HG02763 (cell line): ENCODE measurements around the gene MIS18A.
A peak's percentile ranks its signal among the peaks of the same experiment; 100 is the strongest.
"Not testable (repeated sequence)": the region's sequence is repeated elsewhere in the genome, so short reads cannot be mapped to it uniquely, and the experiment has no call there.

Experiments used
- ATAC-seq: cut with Tn5 transposase; IDR thresholded peaks from one replicate; pipeline ENCODE4 v1.9.1; 2021; ENCODE audit warnings: mild to moderate bottlenecking, moderate library complexity; ENCODE audit not compliant: unreplicated experiment

The MIS18A gene, protein sequence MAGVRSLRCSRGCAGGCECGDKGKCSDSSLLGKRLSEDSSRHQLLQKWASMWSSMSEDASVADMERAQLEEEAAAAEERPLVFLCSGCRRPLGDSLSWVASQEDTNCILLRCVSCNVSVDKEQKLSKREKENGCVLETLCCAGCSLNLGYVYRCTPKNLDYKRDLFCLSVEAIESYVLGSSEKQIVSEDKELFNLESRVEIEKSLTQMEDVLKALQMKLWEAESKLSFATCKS

DNA sequence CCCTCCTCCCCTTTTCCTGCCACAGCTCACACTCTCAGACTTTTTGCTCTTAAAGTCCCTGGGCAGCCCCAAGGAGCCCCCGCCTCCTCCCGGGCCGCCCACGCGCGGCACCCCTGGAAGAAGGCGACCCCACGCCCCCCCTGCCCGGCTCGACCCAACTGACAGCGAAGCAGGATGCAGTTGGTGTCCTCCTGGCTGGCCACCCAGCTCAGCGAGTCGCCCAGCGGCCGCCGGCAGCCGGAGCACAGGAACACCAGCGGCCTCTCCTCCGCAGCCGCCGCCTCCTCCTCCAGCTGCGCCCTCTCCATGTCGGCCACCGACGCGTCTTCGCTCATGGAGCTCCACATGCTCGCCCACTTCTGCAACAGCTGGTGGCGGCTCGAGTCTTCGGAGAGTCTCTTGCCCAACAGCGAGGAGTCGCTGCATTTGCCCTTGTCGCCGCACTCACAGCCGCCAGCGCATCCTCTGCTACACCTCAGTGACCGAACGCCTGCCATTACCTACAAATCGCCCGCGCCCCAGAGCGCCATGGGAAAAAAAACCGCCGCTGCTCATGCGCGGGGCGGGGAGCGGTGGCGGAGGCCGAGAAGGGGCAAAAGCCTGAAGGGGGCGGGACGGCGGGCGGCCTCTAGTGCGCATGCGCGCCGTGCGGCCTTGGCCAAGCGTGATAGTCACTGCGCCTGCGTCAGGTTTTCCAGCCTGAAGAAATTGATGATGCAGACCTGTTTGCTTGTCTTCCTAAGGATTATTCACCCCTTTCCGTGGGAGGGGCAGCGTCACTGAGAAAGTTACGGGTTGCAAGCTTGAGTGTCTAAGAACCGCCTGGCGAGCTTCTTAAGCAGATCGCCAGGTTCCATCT lies at the start of gene MIS18A:
Gene MIS18A, minus strand, starts transcription at position 532 of the 859 bp plus-strand sequence. Its CDS starts 35 bp downstream, at position 497.
- peak; percentile 96 for ATAC-seq

DNA sequence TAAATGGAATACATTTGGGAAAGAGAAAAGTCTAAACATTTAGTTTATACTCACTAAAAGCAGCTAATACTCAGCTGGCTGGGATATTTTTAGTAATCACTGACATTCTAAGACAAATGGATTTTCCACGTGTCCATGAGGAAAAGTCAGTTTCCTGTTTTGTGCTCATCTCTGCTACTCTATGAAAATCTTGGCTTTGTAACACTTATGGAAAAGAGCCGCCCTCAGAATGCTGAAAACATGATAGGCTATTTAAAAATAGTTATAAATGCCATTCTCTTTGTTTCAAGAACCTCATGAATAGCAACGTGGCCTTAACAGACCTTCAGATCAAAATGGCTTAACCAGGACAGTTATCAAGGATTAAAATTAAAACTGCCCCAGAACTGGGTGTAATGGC lies 49.7 kb upstream of the MIS18A start:
- ATAC-seq, result no peak

DNA sequence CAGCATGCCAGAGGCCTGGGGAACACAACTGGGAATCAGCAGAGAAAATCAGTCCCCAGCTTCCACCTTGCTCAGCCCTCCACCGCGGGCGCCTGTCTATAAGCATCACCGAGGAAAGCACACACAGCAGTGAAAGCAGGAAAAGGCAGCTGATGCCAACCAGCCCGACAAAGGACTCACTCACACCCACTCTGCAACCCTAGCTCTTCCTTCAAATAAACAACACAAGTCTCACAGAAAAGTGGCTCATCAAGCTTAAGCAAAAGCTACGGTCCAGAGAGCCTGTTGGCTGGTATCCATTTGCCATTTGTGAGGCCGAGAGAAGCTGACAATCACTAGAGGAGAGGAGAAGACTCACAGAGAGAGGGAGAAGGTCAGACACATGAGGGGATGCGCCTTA lies 46.9 kb upstream of the MIS18A start:
- no peak for ATAC-seq

DNA sequence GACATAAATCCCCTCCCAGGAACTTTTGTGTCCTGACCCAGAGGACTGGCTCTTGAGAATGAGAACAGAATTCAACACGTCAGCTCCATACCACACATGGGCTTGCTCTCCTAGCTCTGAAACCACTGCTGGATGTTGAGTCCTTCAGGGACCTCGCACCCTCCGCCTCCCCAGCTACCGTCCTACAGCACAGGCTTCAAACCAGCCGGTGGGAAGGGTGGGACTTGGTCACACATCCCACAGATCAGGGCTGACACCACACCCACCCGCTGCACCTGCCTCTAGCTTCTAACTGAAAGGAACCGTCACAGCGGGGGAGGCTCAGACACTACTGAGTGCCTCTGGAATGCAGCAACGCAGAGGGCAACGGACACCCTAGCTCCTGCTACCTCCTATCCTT lies 43.8 kb upstream of the MIS18A start:
- ATAC-seq, result no peak

DNA sequence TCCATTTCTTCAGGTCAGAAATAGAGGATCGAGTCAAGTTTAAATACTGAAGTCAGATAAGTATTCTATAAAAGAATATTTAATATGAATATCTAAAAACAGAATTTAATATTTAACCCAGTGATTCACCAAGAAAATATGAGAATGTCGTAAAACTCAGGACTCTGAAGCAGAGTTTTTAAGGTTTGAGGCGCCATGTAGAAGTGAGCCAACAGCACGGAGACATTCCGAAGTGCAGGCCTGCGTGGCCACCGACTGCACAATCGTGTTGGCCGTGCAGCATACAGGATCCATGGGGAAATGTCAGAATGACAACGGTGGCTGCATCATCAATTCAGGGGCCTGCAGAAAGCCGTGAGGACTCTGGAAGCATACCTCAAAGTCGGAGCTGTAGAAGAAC lies 43.3 kb upstream of the MIS18A start:
- no peak for ATAC-seq

DNA sequence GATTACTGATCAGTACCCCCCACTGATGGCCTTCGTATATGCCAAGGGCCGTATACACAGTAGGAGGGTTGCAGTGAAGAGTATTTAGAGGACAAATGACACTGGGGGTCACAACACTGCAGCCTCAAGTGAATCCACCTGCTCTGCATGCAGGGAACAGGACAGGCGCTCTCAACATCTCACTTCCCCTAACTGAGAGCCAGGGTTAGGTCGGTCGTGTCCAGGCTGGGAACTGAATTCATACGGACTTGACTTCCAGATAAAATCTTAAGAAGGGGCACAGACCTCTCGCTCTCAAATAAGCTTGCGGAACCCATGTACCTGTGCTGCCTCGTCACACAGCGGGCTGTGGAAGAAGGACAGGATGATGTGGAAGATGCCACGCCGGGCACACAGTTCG lies 42.6 kb upstream of the MIS18A start:
- no peak for ATAC-seq

DNA sequence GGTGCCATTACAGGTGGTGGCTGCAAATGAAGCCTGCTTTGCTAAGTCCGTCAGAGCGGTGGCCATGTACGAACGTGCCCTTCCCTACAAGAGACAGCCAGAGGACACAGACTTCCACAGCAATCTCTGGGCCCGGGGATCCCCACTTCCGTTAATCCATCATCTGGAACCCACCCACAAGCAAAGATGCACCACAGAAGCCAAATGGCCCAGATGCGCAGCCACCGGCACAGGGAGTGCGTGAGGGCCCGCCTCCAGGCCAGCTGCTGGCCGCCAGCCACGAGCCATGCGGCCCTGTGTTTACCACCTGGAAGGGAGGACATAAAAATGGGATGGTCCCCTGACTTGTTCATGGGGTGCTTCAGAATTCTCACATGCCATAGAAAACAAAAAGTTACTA lies 41.9 kb upstream of the MIS18A start:
- no peak for ATAC-seq

DNA sequence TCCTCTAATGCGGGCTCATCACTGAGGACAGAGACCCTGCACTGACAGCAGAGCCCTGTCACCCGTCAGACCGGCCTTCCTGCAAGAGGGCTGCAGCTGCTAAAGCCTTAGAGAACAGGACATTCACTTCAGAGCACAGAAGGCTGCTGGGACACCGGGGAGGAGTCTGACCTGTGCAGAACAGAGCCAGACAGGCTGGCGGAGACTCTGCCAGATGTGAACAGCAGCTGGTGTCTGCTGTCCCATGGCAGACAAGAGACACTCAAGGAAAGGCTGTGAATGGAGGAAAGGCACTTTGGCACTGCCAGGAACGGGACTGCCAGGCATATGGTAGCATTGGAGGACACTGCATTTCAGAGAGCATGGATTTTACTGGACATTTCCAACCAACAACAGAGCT lies 41.2 kb upstream of the MIS18A start:
- ATAC-seq, result no peak

DNA sequence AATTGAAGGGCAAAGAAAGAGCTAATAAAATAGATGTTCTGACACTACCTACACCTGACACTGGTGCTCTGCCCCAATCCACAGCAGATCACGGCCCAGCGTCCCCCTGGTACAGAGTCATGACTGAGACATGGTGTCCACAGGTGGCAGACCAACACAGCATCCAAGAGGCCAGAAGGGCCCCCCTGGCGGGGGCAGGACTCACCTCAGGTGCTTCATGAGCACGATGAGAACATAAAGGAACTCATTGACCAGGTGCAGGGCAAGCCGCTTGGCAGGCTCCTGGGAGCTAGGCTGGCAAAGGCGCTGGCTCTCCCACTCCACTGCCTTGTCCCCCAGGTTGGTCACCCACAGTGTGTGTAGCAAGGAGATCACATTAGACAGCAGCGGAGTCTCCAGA lies 40.2 kb upstream of the MIS18A start:
- ATAC-seq, result no peak

DNA sequence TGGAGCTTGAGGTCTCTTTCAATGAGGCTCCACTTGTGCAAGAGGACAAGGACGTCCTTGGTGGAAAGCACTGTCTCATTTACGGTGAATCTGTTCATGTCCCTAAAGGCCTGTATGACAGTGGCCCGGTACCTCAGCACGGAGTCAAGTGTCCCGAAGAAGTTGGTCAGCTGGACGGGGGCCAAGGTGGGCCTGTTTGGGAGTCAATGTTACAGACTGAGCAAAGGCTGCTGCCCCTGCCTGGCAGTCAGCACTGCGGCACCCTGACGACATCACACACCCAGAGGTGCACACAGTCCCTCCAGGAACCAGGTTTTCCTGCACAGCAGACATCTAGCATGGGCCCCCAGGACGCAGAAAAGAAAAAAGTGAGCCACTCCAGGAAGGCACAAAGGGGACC lies 38.9 kb upstream of the MIS18A start:
- no peak for ATAC-seq

DNA sequence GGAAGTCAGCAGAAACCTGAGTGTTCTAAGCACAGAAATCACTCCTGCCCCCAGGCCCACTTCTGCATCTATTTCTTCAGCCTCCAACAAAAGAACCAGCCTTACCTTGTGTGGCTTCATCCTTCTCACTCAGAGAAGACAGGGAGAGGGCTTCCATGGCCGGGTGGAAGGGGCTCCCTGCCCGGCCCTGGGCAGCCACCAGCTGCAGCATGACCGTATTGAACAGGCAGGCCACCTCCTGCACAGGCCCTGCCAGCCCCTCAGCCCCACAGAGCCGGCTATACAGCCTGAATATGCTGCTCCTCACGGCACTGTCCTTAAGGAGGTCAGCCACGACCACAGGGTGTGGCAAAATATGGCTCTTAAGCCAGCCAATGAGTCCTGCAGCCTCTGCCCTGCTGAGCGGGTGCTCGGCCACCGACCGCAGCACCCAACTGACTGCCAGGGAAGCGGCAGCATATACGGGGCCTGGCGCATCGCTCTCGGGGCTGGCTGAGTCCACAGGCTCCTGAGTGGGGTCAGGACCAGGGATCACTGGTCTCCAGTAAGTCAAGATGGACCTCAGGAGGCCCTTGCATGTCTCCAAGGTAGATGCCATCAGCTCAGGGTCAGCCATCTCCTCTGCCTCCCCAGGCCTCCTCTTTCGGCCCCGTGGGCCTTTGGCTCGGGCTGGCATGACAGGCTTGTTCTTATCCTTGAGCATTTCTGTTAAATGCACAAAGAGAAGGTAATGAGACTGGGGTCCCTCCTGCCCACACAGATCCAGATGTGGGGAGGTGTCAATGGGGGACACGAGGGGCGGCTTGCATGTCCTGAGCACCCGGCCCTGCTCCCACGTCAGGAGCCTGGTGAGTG lies 37.7 kb upstream of the MIS18A start:
- no peak for ATAC-seq

DNA sequence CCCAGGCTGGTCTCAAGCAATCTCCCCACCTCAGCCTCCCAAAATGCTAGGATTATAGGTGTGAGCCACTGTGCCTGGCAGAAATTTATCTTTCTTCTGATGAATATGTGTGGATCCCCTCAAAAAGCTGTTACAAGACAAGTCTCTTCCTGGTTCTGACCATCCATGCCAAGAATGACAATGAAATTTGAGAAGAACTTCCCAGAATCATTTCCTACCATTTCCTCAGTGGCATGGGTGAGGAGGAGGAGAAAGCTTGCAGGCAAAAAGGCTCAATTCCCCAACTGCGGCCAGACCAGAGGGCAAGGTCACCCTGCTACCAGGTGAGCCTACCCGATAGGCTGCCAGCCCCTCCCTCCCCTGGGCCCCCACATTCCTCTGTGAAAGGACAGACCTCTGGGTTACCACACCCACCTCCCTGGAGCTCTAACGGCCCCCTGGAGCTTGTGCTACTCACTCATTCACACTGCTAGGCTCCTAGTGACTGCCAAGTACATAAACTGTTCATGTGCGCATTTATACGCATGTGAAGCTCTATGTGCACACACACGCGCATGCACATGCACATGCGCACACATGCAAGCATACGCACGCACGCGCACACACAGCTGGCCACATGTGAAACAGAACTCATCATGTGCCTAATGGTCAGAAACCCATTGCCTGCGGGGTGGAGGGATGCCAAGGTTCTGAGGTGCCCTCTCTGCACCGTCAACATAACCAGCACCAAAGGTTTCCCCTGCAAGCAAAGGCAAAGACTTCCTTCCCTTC lies 36.8 kb upstream of the MIS18A start:
- no peak for ATAC-seq

DNA sequence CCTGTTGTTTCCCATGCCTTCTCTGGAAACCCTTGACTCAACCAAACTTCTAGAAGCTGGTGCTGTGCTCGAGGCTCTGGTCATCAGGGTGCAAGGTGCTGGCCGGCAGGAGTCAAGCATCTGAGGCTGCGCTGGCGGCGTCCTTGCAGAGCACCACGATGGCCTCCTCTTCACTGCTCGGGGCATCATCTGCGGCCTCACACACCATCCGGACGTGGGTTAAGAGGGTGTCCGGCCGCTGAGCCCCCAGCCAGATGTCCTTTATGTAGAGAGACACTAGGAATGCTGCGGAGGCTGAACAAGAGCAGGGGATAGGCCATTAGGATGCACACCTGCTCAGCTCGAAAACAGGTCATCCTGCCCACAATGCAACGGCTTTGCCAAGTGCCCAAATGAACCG lies 36.0 kb upstream of the MIS18A start:
- no peak for ATAC-seq

DNA sequence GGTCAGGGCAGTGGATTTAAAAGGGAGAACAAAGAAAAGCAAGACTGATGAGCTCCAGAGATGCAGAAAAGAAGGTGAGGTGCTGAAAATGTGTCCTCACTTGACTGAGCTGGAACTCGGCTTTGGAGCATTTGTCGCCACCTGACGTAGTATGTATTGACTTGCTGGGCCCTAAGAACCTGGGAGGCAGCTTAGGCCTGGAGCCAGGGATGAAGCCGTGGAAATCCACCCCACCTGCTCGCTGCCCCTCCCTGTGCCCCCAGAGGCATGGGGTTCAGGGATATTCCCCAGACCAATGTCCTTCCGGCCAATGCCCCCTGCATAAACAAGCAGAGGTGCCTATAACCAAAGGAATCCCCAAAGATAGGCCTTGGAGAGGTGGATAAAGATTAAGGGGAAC lies 34.1 kb upstream of the MIS18A start:
- no peak for ATAC-seq

DNA sequence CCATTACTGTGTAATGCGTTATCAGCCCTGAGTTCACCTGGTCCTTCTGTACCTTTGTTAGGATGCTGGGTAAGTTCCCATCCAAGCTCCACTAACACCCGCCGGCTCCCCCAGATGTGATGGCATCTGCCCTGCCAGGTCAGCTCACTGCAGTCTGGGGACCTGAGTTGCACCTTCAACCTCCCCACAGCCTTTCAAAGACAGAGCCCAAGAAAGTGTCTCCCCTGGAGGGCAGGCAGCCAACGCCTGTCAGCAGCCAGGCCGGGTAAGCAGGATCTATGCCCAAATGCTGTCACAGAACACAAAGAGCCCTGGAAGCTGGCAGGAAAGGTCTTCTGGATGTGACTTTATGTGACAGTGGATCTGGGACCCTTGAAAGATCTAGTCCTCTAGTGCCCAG lies 33.5 kb upstream of the MIS18A start:
- no peak for ATAC-seq

DNA sequence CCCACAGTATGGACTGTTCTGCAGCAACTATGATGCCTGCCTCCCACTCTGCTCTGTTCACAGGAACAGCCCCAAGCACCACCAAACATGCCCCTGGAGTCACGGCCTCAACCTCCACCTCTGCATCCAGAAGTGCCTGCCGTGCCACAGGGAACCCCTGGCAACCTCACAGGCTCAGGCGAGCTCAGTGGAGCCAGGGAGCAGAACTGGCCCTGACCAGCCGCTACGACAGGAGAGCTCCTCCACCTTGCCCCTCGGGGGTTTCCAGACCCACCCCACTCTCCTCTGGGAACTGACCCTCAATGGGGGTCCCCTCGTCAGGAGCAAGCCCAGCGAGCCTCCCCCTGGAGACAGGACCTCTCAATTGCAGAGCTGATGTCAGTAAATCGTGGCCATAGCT lies 32.8 kb upstream of the MIS18A start:
- ATAC-seq, result no peak

DNA sequence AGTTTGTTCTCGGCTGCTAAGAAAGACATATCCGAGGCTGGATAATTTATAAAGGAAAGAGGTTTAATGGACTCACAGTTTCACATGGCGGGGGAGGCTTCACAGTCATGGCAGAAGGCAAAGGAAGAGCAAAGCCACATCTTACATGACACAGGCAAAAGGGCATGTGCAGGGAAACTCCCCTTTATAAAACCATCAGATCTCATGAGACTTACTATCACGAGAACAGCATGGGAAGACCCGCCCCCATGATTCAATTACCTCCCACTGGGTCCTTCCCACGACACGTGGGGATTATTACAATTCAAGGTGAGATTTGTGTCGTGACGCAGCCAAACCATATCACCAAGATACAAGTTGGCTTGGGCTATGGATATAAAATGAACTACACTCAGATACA lies 32.1 kb upstream of the MIS18A start:
- ATAC-seq, result not testable (repeated sequence)

DNA sequence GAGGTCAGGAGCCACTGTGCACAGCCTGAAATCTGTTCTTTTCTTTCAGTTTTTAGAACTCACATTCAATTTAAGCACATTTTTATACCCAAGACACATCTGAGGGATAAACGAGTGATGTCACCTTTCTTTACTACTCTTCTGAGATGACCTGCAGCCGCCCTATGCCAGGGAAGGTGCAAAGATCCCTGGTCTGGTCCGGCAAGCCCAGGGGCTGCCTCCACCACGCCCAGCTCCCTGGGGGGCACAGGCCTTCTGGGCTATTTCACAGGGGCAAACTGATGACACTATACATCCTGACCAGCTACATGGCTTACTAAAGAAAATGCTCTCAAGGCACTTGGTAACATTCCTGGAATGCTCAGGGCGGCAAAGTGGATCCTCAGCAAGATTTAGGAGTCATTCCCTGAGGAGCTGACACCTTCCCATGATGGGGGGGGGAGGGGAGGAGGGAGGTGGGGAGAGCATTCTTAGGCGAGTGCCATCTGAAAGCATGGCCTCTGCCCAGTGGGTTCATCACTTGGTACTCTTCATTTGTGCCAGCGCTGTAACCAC lies 31.1 kb upstream of the MIS18A start:
- no peak for ATAC-seq

DNA sequence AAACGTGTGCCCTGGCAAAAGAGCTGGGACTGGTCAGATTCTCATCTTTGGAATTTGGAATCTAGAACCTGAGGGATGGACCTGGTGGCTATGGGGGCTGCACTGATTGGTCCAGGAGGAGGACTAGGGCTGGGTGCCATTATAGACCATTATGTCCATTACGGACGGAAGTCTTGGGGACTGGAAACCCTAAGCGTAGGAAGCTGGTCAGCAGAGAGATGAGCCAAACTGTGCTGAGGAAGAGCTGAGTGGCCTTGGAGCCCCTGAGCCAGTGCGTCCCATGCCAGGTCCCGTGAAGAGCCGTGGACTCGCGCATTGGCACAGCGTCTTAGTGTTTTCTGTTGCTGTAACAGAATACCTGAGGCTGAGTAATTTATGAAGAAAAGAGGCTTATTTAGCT lies 29.8 kb upstream of the MIS18A start:
- ATAC-seq, result no peak

DNA sequence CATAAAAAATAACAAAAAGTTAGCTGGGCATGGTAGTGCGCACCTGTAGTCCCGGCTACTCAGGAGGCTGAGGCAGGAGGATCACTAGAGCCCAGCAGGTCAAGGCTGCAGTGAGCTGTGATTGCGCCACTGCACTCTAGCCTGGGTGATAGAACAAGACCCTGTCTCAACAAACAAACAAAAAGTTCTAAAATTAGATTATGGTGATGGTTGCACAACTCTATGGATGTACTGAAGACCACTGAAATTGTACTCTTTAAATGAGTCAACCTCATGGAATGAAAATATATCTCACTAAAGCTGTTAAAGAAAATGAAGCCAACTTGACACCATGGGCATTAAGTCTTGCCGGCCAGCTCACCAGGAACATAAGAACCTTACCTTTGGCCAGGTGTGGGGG lies 28.9 kb upstream of the MIS18A start:
- ATAC-seq, result no peak
